Stimulated activated CD4-positive, alpha-beta T cell treated with anti-CD3 and anti-CD28 coated beads, Interleukin-4, amount 100 ng/mL, for 4 hours (primary cell): Measurements from ENCODE around the gene UBR1.
"Not testable (repeated sequence)": the region's sequence is repeated elsewhere in the genome, so short reads cannot be mapped to it uniquely, and the experiment has no call there.

Source experiments
- DNase-seq, 2 experiments: peaks; one replicate each; pipeline ENCODE4 v3.0.0-alpha.2; 2020

UBR1 gene

GRCh38 chr15:42954291-42954690, 151.5 kb downstream of the UBR1 start:
- no peak for DNase-seq

- DNase-seq = not testable (repeated sequence)
Measured at GRCh38 chr15:42948898-42949297, 156.9 kb downstream of the UBR1 start.

- no peak for DNase-seq
Measured at GRCh38 chr15:42940527-42940926, 165.3 kb downstream of the UBR1 start.

GRCh38 chr15:42939841-42940240, 166.0 kb downstream of the UBR1 start:
- no peak for DNase-seq

- DNase-seq = no peak
Measured at GRCh38 chr15:42937143-42937542, 168.7 kb downstream of the UBR1 start.

- no peak for DNase-seq
Measured at GRCh38 chr15:42933886-42934667, 171.8 kb downstream of the UBR1 start.

GRCh38 chr15:42932833-42933515, 172.9 kb downstream of the UBR1 start:
- DNase-seq = no peak

GRCh38 chr15:42931702-42932486, 173.9 kb downstream of the UBR1 start:
- no peak for DNase-seq

GRCh38 chr15:42929306-42929848, 176.5 kb downstream of the UBR1 start:
- DNase-seq = no peak

GRCh38 chr15:42921342-42921731, 184.5 kb downstream of the UBR1 start:
- peak; percentile 29 to 42 for DNase-seq

GRCh38 chr15:42920519-42921341, 185.1 kb downstream of the UBR1 start, which contains the start of gene TTBK2:
TTBK2 (minus strand) TSS chr15:42920778; CDS start chr15:42878617, 42,161 bp downstream.
- peak; percentile 96 to 98 for DNase-seq

- peak; percentile 1 to 20 for DNase-seq
Measured at GRCh38 chr15:42919799-42920518, 185.9 kb downstream of the UBR1 start.

- no peak for DNase-seq
Measured at GRCh38 chr15:42919308-42919707, 186.5 kb downstream of the UBR1 start.

- no peak for DNase-seq
Measured at GRCh38 chr15:42918047-42918446, 187.8 kb downstream of the UBR1 start.

GRCh38 chr15:42915654-42916315, 190.1 kb downstream of the UBR1 start:
- no peak for DNase-seq

GRCh38 chr15:42914728-42915497, 190.9 kb downstream of the UBR1 start:
- DNase-seq = no peak

- no peak for DNase-seq
Measured at GRCh38 chr15:42911058-42911592, 194.7 kb downstream of the UBR1 start.

- no peak for DNase-seq
Measured at GRCh38 chr15:42908538-42908937, 197.3 kb downstream of the UBR1 start.

- DNase-seq = no peak
Measured at GRCh38 chr15:42903388-42904324, 202.2 kb downstream of the UBR1 start.
